ENCODE measurements around the gene POU6F2. TPM values are rescaled to one million over a fixed set of nuclear protein-coding genes. Genes with fewer than 3 reads are reported as not detected.

The POU6F2 gene
- total RNA-seq, 1 experiment from 2014 or later: 0.27 TPM

- no peak for TF ChIP-seq EZH2 (IDR thresholded peaks at IDR 0.05)
- no peak for TF ChIP-seq ZBTB33 (IDR thresholded peaks at IDR 0.05; ENCODE audit: extremely low read depth, insufficient replicate concordance, low read length)
- no peak for TF ChIP-seq ATF3 (IDR thresholded peaks at IDR 0.05)
- no peak for TF ChIP-seq EGR1 (IDR thresholded peaks at IDR 0.05; ENCODE audit: low read depth)
- no peak for TF ChIP-seq ELF1 (IDR thresholded peaks at IDR 0.05; ENCODE audit: borderline replicate concordance, low read depth)
- TF ChIP-seq YY1 (IDR thresholded peaks at IDR 0.05; ENCODE audit: extremely low read depth, insufficient replicate concordance, low read depth, low read length): no peak
- TF ChIP-seq POLR2A (IDR thresholded peaks at IDR 0.05; ENCODE audit: borderline replicate concordance, extremely low read depth, insufficient read depth, insufficient read length): no peak
Measured at GRCh38 chr7:39510864-39511354, 533.2 kb downstream of the POU6F2 start (continued).

- H3K27me3 ChIP-seq (ENCODE audit: insufficient read depth, low read length): no peaks in the 10 kb centered on the region
- no peak overlapping the region for H3K27ac ChIP-seq (ENCODE audit: low read depth, low read length)
- ATAC-seq: no peak
- CTCF ChIA-PET: no interaction called here
- H2AFZ ChIP-seq (ENCODE audit: low read depth, low read length, poor library complexity, severe bottlenecking): no peak overlapping the region
- H3K9ac ChIP-seq (ENCODE audit: low read length): no peak overlapping the region
- RAD21 ChIA-PET (ENCODE audit: low non-redundant PET in 1 of 2, low total read pairs in 2 of 2, uncharacterized antibody in 2 of 2, unreplicated experiment in 2 of 2): no interaction called here
- intact Hi-C loops (cut with micrococcal nuclease): no loop called here
- no peak for DNase-seq (ENCODE audit: low read depth, low spot score)
- POLR2A ChIA-PET: no interaction called here
- H3K9me2 ChIP-seq (ENCODE audit: insufficient read depth): no peaks in the 10 kb centered on the region
- H3K4me2 ChIP-seq (ENCODE audit: low read length): no peak overlapping the region
- H3K4me3 ChIP-seq (replicated peaks in 1 of 2; ENCODE audit: low read depth in 1 of 2, low read length in 2 of 2): no peak overlapping the region
- no peaks in the 10 kb centered on the region for H3K36me3 ChIP-seq (ENCODE audit: control insufficient read depth in 1 of 2, insufficient read depth in 2 of 2, low read length in 2 of 2)
- H4K20me1 ChIP-seq (ENCODE audit: insufficient read depth): no peaks in the 10 kb centered on the region
- no peaks in the 10 kb centered on the region for H3K9me3 ChIP-seq (ENCODE audit: control insufficient read depth in 1 of 2, insufficient read depth in 1 of 2, low read depth in 1 of 2, low read length in 2 of 2)
- TF ChIP-seq EZH2phosphoT487 (IDR thresholded peaks at IDR 0.05; ENCODE audit: borderline replicate concordance) (no peak), CBX3 (IDR thresholded peaks at IDR 0.05; ENCODE audit: low read depth) (no peak), ATF3 (IDR thresholded peaks at IDR 0.05) (no peak), MAX (IDR thresholded peaks at IDR 0.05) (no peak), ZFX (IDR thresholded peaks at IDR 0.05) (no peak)
- peaks cover 0 to 7% of the 10 kb centered on the region in 2 experiments; a peak in 1 of 4 replicates for H3K4me1 ChIP-seq (ENCODE audit: control insufficient read depth in 1 of 2, insufficient read depth in 2 of 2, low read length in 2 of 2)
- no peaks in the 10 kb centered on the region for H3K79me2 ChIP-seq (ENCODE audit: insufficient read depth, low read length)
- BruUV-seq (replicated peaks): no TSS peak
Measured at GRCh38 chr7:39515534-39516228, 538.0 kb downstream of the POU6F2 start.
